GM18526 (cell line): Measurements from ENCODE around the gene ABCC12.

Experiments
- POLR2A ChIP-seq: IDR thresholded peaks from 3 replicates; pipeline ENCODE4 v1.6.1; 2011; ENCODE audit not compliant: insufficient read length; ENCODE audit errors: extremely low read depth

The ABCC12 gene

DNA sequence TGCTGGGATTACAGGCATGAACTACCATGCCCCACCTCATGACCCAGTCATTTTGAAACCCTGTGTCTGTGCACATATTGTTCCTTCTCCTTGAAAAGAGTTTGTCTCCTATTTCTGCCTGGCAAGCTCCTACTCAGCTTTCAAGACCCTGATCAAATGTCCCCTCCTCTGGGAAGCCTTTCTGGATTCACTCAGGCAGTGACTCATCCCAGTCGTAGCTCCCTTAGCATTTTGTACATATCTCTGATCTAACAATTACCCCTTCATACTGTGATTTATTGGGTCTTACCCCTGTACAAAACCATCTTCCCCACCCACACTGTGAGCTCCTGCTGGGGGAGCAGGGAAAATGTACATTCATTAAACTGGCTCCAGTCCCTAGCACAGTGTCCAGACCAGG, 18.1 kb upstream of the ABCC12 start:
- TF ChIP-seq POLR2A = no peak

DNA sequence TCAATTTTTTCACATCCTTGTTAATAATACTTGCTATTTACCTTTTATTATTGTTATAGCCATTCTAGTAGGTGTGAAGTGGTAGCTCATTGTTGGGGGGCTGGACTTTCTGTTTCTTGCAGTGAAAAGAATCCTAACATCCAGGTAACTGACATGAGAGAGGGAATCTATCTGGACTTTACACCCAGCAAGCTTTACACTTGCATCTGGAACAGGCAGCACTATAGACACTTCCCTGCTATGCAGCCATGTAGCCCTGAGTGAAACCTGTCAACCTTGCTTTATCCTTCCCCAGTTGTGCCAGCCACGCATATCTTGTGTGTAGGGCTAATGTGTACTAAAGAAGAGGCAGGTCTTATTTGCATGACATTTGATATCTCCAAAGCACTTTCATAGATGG, 16.9 kb upstream of the ABCC12 start:
- no peak for TF ChIP-seq POLR2A

DNA sequence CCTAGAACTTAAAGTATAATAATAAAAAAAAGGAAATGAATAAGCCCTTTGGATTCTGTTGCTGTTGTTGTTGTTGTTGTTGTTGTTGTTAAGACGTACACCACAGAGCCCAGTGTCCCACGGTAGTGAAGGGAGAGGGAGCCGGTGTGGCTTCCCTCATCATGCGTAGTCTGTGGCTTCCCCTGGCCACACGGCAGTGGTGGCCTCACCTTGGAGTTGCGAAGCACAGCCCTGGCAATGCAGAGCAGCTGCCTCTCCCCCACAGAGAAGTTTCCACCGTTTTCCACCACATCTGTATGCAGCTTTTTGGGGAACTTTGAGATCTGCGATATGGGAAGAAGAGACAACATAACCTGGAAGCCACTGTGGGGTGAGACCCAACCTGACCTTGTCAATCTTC, 14.1 kb upstream of the ABCC12 start:
- no peak for TF ChIP-seq POLR2A

DNA sequence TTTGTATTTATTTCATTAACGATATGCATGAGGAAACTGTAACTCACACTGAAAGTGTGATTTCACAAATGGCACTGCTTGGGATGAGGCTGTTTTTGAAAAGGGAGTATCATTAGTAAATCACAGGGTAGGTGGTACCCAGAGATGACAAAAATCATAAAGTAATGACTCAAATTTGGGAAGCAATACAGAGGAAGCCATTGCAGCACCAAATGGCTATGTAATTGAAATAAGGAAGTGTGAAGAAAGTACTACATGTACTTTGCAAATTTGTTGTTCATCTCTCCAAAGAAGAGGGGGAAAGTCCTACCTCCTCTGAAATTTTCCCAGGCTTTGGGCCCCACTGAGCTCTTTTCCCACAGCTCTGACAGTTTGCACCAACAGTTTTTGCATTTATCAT, 12.3 kb upstream of the ABCC12 start:
- no peak for TF ChIP-seq POLR2A

DNA sequence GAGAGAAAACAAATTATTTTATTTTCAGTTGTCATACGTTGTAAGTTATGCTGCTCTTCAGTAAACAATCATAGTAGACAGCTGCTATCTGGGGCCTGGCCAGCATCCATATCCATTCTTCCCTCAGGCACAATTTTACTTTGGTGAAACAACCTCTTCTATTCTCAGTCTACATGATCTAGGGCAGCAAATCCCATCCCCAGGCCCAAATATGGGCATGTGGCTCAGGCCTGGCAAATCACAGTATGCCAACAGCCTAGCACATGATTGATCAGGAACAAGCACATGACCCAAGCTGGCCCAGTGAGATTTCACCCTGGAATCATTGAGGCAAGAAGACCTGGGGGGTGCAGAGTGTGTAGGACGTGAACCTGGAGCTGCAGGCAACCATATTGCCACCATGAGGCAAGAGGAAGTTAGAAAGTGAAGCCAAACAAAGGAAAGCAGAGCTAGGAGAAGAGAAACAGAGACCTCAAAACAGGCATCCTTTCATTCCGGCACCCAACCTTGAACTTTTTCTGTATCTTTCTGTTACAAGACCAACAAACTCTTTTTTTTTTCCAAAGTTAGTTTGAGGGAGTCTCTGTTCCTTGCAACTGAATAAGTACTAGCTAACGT, 10.3 kb upstream of the ABCC12 start:
- TF ChIP-seq POLR2A = no peak

DNA sequence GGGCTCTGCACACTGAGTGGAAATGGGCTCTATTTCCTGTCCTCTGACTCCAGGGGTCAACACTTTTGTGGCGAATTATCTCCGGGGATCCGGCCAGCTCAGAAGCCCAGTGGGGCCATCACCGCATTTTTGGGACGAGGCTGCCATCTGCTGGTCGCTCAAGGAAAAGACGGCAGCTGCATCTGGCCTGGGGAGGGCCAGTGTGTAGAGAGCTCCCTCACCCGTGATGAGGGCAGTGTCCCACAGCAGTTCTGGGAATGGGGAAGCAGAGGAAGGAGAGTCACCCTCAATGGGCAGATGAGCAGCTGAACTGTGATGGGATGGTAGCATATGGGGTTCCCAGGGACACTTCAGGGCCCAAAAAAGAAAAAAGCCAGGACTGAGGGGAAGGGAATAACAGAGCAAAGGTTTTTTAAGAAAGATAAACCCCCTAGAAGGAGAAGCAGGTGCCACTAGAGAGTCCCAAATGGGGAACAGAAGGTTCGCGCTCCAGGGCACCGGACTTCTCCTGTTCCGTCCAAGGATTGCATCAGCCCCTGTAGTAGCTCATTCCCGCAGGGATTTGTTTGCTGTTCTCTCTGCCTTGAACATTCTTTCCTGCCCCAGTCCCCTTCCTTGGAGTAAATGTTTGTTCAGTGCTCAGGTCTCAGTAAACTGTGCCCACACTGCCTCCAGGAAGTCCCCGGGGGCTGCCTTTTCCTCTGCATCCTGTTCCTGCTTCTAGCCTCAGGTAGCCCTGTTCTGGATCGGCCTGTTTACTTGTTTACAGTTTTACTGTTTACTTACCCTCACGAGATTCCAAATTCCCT, 9.3 kb upstream of the ABCC12 start:
- no peak for TF ChIP-seq POLR2A

DNA sequence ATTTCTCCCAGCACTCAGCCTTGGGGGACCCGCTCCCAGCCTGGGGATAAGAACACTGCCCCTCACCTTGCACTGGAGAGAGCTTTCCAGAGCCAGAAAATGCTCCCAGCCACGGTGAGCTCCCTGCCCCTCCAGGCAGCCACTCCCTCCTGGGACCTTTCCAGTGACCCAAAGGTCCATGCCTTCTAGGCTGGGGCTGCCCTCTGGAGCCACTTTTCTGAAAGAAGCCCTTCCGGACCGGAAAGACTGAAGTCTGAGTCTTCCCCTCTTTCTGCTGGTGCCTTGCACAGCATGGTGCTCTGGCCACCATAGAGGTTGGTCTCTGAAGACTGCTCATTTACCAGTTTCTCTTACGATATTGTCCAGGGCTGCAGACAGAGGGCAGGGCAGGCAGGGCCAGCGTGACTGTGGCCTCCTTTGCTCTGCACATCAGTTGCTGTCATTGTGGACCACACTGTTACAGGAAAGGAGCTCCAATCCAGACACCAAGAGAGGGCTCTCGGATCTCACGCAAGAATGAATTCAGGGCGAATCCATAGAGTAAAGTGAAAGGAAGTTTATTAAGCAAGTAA, 7.1 kb upstream of the ABCC12 start:
- TF ChIP-seq POLR2A = no peak

DNA sequence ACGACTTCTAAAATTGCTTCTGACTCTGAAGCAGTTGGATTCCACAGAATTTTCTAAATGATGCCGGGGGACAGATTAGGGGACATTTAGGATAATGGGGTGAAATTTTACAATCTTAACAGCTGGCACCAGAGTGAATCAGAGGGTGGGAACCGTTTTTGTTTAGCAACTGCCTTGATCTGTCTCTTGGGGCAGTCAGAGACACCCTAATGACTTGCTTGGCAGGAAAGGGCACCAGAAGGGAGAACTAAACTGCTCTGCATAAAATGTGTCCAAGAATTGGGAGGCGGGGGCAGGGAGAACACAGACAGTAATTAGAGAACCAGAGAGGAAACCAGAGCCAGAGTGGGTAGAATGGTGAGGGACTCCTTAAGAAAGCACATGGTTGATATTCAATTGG, 6.1 kb upstream of the ABCC12 start:
- TF ChIP-seq POLR2A = no peak

DNA sequence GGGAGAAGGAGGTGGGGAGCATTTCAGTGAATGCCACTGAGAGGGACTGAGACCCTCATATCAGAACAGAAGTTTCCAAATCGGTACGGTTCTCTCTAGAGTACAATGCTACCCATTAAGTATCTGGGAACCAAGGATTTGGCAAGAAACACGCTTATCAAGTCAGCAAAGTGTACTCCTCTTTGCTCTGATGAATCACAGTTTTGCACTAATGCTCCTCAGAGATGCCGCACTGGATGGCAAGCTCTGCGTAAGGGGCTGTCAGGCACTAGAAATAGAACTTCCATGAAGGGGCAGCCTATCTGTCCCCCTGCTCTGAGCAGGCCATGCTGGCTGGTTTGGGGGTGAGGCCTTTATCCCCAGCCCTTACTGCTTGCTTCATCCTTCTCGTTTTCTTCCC, 4.8 kb upstream of the ABCC12 start:
- no peak for TF ChIP-seq POLR2A

DNA sequence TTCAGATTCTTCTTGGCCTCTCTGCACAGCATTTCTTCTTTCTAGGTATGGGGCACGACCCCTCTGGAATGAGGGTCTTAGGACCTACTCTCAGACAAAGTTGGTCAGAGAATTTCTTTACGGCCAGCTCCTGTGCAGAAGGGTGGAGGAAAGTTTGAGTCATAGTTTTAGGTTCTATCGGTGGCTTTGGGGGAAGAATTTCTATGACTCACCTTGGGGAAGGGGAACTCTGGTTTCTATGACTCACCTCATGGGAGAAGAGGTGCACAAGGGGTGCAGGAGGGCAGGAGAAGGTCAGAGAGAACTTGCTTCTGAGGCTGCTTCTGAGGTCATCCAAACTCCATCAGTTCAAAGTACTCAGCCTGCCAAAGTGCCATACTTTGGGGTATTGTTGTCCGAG, 2.5 kb upstream of the ABCC12 start:
- no peak for TF ChIP-seq POLR2A

DNA sequence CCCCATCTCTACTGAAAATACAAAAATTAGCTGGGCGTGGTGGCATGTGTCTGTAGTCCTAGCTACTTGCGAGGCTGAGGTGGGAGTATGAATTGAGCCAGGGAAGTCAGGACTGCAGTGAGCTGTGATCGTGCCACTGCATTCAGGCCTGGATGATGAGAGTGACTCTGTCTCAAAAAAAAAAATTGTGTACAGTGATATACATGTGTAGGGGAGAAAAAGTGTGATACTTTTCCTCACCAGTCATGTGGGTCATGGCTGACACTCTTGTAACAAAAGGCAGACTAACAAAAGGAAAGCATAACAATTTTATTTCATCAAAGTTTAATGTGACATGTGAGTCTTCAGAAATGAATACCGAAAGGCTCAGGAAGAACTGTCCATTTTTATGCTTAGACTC, 2.0 kb upstream of the ABCC12 start:
- TF ChIP-seq POLR2A = no peak

DNA sequence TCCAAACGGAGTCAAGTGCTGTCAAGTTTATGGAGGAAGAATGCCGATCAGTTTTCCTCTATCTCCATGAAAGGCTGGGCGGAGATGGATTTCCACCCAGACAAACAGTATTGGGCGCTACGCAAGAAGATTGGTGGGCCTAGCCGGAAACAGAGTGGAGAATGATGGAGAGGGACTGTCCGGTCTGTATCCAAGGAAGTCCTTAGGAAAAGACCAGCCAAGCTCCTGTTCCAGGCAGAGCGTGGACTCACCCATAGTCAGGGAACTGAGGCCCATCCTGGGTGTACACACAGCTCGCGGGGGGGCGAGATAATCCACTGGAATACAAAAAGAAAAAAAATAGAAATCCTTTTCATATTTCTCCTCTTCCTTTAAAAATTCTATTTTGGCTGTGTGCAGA, 1.5 kb upstream of the ABCC12 start:
- TF ChIP-seq POLR2A = no peak

DNA sequence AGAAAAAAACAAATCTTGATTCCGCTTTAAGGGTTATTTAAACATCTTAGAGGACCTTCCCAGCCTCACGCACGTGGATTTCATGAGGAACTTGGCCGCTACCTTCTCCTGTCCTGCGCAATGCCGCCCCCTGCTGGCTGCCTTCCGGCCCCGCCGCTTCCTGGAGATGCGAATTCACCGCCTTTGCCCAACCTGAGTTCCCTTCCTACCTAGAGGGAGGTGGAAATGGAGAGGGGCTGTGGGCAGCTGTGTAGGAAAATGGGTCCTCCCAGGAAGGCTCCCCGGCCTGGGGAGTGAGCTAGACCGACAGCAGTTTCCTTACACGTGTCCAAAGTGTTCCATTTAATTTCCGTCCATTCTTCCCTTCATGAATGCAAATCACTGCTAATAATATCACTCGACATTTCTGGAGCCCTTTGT, 1.0 kb upstream of the ABCC12 start:
- TF ChIP-seq POLR2A = no peak

DNA sequence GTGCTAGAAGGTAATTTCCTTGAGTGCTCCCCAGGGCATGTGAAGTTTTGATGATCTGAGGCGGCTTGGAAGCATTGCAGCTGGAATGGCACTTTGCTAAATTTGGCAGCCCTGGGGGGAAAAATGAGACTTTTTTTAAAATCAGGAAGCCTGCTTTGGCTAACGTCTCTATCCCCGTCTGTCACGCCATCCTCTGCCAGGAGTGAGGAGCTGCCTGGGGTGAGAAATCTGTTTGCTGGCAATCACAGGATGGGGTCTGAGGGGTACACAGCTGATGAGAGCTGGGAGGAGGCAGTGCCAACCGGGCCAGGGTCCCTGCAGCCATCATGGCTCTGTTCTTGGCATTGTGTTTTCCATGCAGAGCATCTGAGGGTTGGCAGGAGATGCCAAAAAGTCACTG, 2.0 kb downstream of the ABCC12 start:
- no peak for TF ChIP-seq POLR2A

DNA sequence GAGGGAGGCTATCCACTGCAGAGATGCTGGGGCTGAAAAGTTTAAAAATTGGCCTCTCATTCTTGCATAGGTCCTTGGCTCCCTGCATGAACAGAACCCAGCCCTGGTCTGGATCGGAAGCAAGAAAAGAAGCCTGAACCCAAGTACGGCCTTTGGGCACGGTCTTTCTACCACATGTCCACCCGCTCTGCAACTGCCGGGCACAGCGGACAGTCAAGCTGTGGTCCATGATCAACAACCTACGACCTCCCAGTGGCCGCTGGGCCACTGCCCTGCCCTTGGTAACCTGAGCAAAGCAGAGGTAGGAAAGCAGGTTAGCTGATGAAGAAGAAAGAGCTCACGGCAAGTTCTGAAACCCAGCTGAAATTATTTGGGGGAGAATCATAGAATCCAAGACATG, 3.6 kb downstream of the ABCC12 start:
- no peak for TF ChIP-seq POLR2A

DNA sequence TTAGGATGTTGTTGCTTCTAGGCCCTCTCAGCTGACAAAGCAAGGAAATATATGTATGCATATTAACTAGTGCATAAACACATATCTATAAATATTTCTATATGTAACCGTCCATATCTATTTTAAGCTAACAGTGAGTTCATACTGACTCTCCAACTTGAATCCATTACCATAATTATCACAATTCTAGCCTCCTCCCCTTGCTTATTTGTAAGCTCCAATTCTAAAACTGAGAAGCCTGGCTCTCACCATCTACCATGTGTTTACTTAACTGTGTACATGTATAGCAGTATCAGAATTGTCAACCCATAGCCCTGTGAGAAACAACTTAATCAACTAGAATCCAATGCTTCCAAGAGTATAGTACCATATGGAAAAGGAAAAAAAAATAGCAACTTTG, 5.1 kb downstream of the ABCC12 start:
- TF ChIP-seq POLR2A = no peak
